Rectal smooth muscle tissue (tissue), 1 donor: ENCODE data around the gene RAB20.

ENCODE experiments used
- H3K27ac ChIP-seq: one replicate; pipeline ENCODE4 v1.7.0; 2013; ENCODE audit warnings: low read depth, low read length, inconsistent platforms
- H3K27me3 ChIP-seq: one replicate; pipeline ENCODE4 v1.7.0; 2013; ENCODE audit warnings: low read length; ENCODE audit not compliant: control insufficient read depth, insufficient read depth
- H3K36me3 ChIP-seq: one replicate; pipeline ENCODE4 v1.7.0; 2013; ENCODE audit warnings: low read length; ENCODE audit not compliant: control insufficient read depth, insufficient read depth
- H3K4me1 ChIP-seq: one replicate; pipeline ENCODE4 v1.7.0; 2013; ENCODE audit warnings: low read length; ENCODE audit not compliant: control insufficient read depth, insufficient read depth
- H3K4me3 ChIP-seq: one replicate; pipeline ENCODE4 v1.7.0; 2013; ENCODE audit warnings: low read length
- H3K9ac ChIP-seq: one replicate; pipeline ENCODE4 v1.7.0; 2013; ENCODE audit warnings: low read length

RAB20 gene

GRCh38 chr13:110520431-110521295, 40.9 kb downstream of the RAB20 start:
- Histone ChIP-seq H3K27me3 (no peaks in the 10 kb centered on the region), H3K9ac (no peak overlapping the region), H3K4me3 (no peak overlapping the region), H3K36me3 (no peaks in the 10 kb centered on the region), H3K27ac (peak overlapping the region; percentile 53), H3K4me1 (peaks cover 8% of the 10 kb centered on the region)

GRCh38 chr13:110519506-110519905, 42.0 kb downstream of the RAB20 start:
- H3K27ac ChIP-seq: no peak overlapping the region
- H3K4me3 ChIP-seq: no peak overlapping the region
- no peaks in the 10 kb centered on the region for H3K36me3 ChIP-seq
- no peak overlapping the region for H3K9ac ChIP-seq
- no peaks in the 10 kb centered on the region for H3K27me3 ChIP-seq
- H3K4me1 ChIP-seq: peaks cover 7% of the 10 kb centered on the region

GRCh38 chr13:110519046-110519445, 42.5 kb downstream of the RAB20 start:
- no peaks in the 10 kb centered on the region for H3K36me3 ChIP-seq
- H3K4me3 ChIP-seq: no peak overlapping the region
- peaks cover 4% of the 10 kb centered on the region for H3K4me1 ChIP-seq
- H3K27ac ChIP-seq: no peak overlapping the region
- no peaks in the 10 kb centered on the region for H3K27me3 ChIP-seq
- no peak overlapping the region for H3K9ac ChIP-seq

GRCh38 chr13:110518571-110518970, 43.0 kb downstream of the RAB20 start:
- Histone ChIP-seq H3K4me3 (no peak overlapping the region), H3K36me3 (no peaks in the 10 kb centered on the region), H3K4me1 (peaks cover 4% of the 10 kb centered on the region), H3K9ac (no peak overlapping the region), H3K27me3 (no peaks in the 10 kb centered on the region), H3K27ac (no peak overlapping the region)

- Histone ChIP-seq H3K4me1 (peaks cover 4% of the 10 kb centered on the region), H3K4me3 (no peak overlapping the region), H3K9ac (no peak overlapping the region), H3K36me3 (no peaks in the 10 kb centered on the region), H3K27me3 (no peaks in the 10 kb centered on the region), H3K27ac (no peak overlapping the region)
These were observed 43.3 kb downstream of the RAB20 start for GRCh38 chr13:110518226-110518525.

GRCh38 chr13:110517505-110518225, 43.9 kb downstream of the RAB20 start:
- Histone ChIP-seq H3K27me3 (no peaks in the 10 kb centered on the region), H3K9ac (no peak overlapping the region), H3K36me3 (no peaks in the 10 kb centered on the region), H3K4me1 (peaks cover 4% of the 10 kb centered on the region), H3K4me3 (no peak overlapping the region), H3K27ac (no peak overlapping the region)

- Histone ChIP-seq H3K27ac (no peak overlapping the region), H3K9ac (no peak overlapping the region), H3K4me1 (peaks cover 4% of the 10 kb centered on the region), H3K27me3 (no peaks in the 10 kb centered on the region), H3K4me3 (no peak overlapping the region), H3K36me3 (peaks cover 2% of the 10 kb centered on the region)
These were observed 45.0 kb downstream of the RAB20 start for GRCh38 chr13:110516500-110516899.

- no peak overlapping the region for H3K4me3 ChIP-seq
- H3K9ac ChIP-seq: no peak overlapping the region
- peaks cover 7% of the 10 kb centered on the region for H3K36me3 ChIP-seq
- no peaks in the 10 kb centered on the region for H3K27me3 ChIP-seq
- no peak overlapping the region for H3K27ac ChIP-seq
- no peaks in the 10 kb centered on the region for H3K4me1 ChIP-seq
These were observed 49.3 kb downstream of the RAB20 start for GRCh38 chr13:110512198-110512740.

- H3K4me1 ChIP-seq: peaks cover 4% of the 10 kb centered on the region
- no peak overlapping the region for H3K4me3 ChIP-seq
- H3K27ac ChIP-seq: no peak overlapping the region
- peaks cover 7% of the 10 kb centered on the region for H3K36me3 ChIP-seq
- no peak overlapping the region for H3K9ac ChIP-seq
- no peaks in the 10 kb centered on the region for H3K27me3 ChIP-seq
These were observed 49.9 kb downstream of the RAB20 start for GRCh38 chr13:110511509-110512181.

GRCh38 chr13:110509971-110510786, 51.3 kb downstream of the RAB20 start:
- Histone ChIP-seq H3K4me3 (no peak overlapping the region), H3K36me3 (peaks cover 12% of the 10 kb centered on the region), H3K27ac (no peak overlapping the region), H3K9ac (no peak overlapping the region), H3K27me3 (no peaks in the 10 kb centered on the region), H3K4me1 (peaks cover 7% of the 10 kb centered on the region)

- Histone ChIP-seq H3K27me3 (no peaks in the 10 kb centered on the region), H3K36me3 (peaks cover 12% of the 10 kb centered on the region), H3K4me3 (no peak overlapping the region), H3K27ac (peak overlapping the region; percentile 44), H3K4me1 (peaks cover 7% of the 10 kb centered on the region), H3K9ac (no peak overlapping the region)
These were observed 52.0 kb downstream of the RAB20 start for GRCh38 chr13:110509478-110509926.
